ENCODE measurements around the gene RESF1. TPM values are rescaled to one million over a fixed set of nuclear protein-coding genes. Genes with fewer than 3 reads are reported as not detected.
A peak's percentile ranks its signal among the peaks of the same experiment; 100 is the strongest.
"Not testable (repeated sequence)": the region's sequence is repeated elsewhere in the genome, so short reads cannot be mapped to it uniquely, and the experiment has no call there.

The RESF1 gene
- 14.9 and 20.0 TPM in 2 replicates for total RNA-seq (2014; rRNA removed)
- 2.0 TPM for polyA plus RNA-seq (2012)

GRCh38 chr12:31959161-31959700 lies at the start of gene RESF1:
RESF1 (plus strand) TSS chr12:31959415; CDS start chr12:31980956, 21,541 bp downstream.
- DNase-seq (ENCODE audit: low read depth): peak; percentile 84

DNA sequence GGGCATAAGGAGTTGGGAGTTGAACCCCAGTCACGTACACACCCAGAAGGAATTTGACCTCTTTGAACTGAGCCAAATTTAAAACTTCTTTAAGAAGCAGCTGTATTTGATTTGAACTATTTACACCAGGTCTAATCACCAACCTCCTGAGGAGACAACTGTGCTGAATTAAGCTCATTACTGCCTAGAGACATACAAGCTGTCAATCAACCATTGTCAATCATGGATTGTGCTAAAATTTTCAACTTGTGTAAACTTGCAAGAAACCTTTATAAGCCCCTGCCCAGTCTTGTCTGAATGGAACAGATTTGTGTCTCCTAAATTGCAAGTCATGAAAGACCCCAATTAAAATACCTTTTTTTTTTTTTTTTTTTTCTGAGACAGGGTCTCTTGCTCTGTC lies 44.3 kb upstream of the RESF1 start:
- DNase-seq (ENCODE audit: low read depth): no peak

DNA sequence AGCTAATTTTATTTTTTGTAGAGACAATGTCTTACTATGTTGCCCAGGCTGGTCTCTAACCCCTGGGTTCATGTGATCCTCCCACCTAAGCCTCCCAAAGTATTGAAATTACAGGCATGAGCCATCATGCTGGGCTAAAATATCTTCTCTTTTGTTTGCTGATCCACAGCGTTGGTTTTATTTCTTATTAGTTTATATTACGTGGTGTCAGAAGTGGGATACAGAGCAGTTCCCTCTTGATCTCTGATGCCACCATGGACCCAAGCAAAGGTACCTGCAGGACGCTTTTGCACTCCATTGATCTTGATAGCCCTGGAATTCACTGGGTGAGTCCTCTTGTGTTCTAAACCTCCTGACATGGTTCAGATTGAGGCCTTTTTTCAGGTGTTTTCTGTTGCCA lies 43.8 kb upstream of the RESF1 start:
- no peak for DNase-seq (ENCODE audit: low read depth)

GRCh38 chr12:31922341-31923062 lies 36.7 kb upstream of the RESF1 start:
- DNase-seq (ENCODE audit: low read depth): peak; percentile 57

DNA sequence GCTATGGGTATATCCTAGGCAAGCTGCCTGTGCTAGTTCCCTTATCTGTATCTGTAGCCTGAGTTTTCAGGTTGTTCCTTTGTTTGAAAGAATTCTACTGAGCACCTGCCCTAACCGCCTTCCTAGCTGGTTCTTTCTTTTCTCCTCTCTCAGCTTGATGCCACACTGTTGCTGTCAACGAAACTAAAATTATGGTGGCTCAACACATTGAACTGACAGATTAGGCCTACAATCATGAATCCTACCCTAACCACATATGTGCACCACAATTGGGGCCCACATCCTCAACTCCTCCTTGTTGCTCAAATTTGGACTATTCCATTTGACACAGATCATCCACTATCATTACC lies 36.2 kb upstream of the RESF1 start:
- DNase-seq (ENCODE audit: low read depth): no peak

GRCh38 chr12:31928246-31929026 lies 30.8 kb upstream of the RESF1 start:
- no peak for DNase-seq (ENCODE audit: low read depth)

DNA sequence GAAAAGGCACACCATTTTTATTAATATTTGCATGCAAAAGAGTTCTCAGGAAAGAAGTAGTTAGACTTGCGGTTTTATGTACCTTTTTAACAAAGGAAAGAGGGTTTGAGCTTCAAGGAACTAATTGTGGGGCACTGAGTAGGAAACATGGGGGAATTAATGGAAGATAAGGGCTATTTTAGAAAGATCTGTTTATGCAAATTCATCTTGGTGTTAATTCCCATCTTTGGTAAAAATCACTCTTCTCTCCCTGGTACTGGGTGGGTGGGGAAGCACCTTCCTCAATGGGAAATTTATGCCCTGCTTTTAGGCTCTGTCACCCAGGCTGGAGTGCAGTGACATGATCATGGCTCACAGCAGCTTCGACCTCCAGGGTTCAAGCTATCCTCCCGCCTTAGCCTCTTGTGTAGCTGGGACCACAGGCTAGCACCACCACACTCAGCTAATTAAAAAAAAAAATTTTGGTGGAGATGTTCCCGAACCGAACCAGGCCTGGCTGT lies 30.1 kb upstream of the RESF1 start:
- DNase-seq (ENCODE audit: low read depth): no peak

- no peak for DNase-seq (ENCODE audit: low read depth)
These were observed 27.2 kb upstream of the RESF1 start for GRCh38 chr12:31931796-31932715.

GRCh38 chr12:31944299-31944698 lies 14.9 kb upstream of the RESF1 start:
- DNase-seq (ENCODE audit: low read depth): no peak

- DNase-seq (ENCODE audit: low read depth): no peak
These were observed 11.2 kb upstream of the RESF1 start for GRCh38 chr12:31947971-31948370.

GRCh38 chr12:31948697-31949359 lies 10.4 kb upstream of the RESF1 start:
- DNase-seq (ENCODE audit: low read depth): not testable (repeated sequence)

- no peak for DNase-seq (ENCODE audit: low read depth)
These were observed 9.1 kb upstream of the RESF1 start for GRCh38 chr12:31950088-31950487.

GRCh38 chr12:31950492-31950891 lies 8.7 kb upstream of the RESF1 start:
- DNase-seq (ENCODE audit: low read depth): no peak

DNA sequence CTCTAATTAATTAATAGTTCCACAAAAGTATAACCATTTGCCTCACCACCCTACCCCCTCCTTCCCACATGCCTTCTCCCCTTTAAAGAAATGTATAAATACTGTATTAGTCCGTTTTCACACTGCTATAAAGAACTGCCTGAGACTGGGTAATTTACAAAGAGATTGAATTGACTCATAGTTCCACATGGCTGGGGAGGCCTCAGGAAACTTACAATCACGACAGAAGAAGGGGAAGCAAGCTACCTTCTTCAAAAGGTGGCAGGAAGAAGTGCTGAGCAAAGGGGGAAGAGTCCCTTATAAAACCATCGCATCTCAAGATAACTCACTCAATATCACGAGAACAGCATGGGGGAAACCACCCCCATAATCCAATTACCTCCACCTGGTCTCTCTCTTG lies 8.2 kb upstream of the RESF1 start:
- DNase-seq (ENCODE audit: low read depth): no peak

DNA sequence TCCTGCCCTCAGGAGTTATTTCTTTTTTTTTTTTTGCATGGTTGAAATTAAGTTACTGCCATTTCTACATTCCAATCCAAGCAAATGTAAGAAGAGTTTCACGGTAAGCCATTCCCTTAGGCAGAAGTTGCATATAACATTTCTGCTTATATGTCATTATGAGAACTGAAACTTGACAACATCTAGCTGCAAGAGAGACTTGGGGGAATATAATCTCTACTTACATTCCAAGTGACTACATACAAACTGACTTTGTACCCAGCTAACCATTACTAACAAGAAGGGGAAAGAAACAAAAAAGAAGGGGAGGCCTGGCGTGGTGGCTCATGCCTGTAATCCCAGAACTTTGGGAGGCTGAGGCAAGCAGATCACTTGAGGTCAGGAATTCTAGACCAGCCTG lies 7.3 kb upstream of the RESF1 start:
- no peak for DNase-seq (ENCODE audit: low read depth)

GRCh38 chr12:31952418-31952817 lies 6.8 kb upstream of the RESF1 start:
- DNase-seq (ENCODE audit: low read depth): no peak

DNA sequence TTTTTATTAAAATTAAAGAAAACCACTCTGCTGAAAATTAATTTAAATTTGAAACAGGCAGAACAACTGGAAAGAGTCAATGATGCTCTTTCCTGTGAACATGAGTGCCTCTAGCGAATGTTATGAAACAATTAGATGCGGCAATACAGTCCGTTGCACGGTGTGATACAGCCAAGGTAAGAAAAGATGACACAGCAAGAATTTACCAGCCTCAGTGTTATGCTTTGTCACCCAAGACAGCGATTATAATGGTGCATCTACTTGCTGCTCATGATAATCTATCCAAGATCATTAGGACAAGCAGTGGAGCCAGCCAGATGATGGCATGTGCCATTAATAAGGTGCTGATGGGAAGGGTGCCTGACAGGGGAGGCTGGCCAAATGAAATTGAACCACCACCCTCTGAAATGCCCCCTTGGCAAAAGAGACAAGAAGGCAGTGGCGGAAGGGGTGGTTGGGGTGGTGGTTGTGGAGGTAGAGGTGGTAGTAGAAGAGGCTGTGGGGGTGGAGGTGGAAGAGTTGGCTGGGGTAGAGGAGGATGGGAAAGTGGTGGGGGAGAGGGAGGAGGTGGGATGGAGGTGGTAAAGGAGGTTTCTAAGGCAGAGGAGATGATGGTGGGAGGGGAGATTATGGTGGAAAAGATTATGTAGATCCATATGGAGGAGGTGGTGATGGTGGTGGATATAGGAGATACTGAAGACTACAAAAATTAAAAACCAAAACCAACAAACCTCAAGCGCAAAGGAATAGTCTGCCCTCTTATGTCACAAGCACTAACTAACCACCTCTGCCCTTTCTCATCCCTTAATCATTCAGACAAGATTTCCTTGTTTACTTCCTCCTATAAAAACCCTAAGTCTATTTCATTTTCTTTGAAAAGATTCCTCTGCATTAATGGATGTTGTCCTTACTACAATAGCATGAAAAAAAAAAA lies 4.0 kb upstream of the RESF1 start:
- no peak for DNase-seq (ENCODE audit: low read depth)

DNA sequence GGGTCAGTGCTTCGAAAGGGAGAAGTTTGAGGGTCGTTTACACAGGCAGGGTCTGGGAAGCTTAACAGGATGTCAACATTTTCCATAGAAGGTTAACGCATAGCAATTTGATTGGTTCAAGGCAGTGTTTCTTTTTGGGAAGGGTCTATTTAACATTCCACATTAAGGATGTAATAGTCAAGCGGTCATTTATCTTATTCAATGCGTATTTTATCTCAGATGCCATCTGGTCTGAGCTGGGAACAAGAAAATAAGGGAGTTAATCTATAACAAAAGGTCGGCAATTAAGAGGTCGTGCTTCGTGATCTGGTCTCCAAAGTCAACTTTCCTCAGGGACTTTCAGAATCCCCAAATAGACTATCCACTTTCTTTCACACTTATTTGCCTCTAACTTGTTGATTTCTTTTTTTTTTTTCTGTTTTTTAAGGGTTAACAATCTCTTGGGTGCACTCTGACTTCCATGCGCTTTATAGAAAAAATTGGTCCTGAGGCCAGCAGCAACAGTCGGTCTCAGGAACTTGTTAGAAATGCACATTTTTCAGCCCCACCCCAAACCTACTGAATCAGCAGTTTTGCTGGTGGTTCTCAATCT lies 550 bp upstream of the RESF1 start:
- no peak for DNase-seq (ENCODE audit: low read depth)

DNA sequence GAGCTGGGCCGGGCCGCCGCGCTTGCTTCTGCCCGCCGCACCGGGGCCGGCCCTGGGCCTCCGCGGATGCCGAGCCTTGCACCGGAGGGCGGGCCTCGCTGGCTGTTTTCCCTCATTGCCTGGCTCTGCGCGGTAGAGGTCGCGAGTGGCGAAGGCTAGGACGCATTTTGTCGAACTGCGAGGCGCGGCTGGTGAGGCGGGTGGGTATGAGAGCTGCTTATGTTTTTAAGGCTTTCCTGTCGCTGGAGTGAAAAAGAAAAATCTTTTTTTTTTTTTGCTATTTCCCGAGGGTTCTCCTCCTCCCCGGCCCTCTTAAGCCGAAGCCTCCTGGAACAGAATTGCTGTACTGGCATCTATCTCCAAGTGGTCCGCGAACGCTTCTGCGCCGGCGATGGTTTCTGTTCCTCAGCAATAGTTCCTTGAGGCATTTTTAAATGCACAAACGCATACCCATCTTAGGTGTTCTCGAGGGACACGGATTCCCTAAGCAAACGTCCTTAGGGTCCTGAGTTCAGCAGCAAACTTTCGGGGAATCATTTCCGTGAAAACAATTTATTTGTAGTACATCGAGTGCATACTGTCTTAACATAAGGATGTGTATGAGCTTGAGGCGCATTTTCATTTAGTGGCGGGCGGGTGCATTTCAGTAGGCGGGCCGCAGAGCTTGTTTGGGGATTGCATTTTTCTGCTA lies 631 bp downstream of the RESF1 start:
- DNase-seq (ENCODE audit: low read depth): peak; percentile 60

Data from LHCN-M2 (cell line).